ENCODE results near the gene DNAJC13.

DNA sequence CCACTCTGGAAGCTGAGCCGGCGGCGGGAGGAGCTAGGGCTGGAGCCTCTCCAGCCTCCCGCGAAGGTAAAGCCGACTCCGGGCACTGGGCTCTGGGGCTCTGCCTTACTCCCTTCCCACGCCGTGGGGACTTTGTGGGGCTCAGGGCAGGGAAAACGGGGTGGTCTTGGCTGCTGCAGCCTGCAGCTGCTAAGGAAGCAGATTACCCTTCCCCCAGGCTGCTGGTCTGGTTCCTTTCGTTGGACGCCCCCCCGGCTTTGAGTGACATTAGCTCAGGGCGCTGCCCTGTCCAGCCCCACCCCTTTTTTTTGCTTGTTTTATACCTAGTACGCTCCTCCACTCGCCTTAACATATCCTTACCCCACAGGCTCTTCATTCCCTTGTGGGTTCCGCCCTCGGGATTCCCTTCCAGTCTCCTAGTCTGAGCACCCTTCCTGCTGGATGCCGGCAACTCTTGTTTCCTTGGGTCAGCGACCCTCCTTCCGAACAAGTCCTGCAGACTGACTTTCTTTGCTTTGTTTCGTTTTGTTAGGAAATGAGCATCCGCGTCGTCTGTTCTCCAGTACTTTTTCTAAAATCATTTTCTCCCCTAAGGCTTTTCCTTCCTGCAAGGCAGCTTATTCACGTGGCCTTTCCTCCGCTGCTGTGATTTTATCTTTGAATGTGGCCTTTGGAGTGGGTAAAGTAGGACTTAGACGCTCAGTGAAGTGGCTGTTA is 551 bp downstream of the DNAJC13 start:
- TF ChIP-seq EZH2 (IDR thresholded peaks at IDR 0.05; ENCODE audit: insufficient read depth, poor library complexity, severe bottlenecking) (no peak), EZH2phosphoT487 (IDR thresholded peaks at IDR 0.05; ENCODE audit: insufficient read depth, low read depth) (no peak)

All from GM23248 (cell line).